Testis (tissue), 2 donors: ENCODE data around the gene TBL1XR1.

Experiments used
- POLR2A ChIP-seq: fragments of 450-650 bp; IDR thresholded peaks from one replicate; pipeline ENCODE4 v1.6.1; 2017; ENCODE audit warnings: antibody characterized with exemption, mild to moderate bottlenecking, moderate library complexity
- TF ChIP-seq, protein P1 (sequence below), 3 experiments: fragments of 450-650 bp in 2 of 3; fragments of 200-600 bp in 1 of 3; sonication (generic) in 1 of 3; IDR thresholded peaks; one replicate each; pipeline ENCODE4 v1.5.1; 2016 to 2019; ENCODE audit warnings: antibody characterized with exemption in 3 of 3, mild to moderate bottlenecking in 2 of 3, moderate library complexity in 1 of 3

DNA sequence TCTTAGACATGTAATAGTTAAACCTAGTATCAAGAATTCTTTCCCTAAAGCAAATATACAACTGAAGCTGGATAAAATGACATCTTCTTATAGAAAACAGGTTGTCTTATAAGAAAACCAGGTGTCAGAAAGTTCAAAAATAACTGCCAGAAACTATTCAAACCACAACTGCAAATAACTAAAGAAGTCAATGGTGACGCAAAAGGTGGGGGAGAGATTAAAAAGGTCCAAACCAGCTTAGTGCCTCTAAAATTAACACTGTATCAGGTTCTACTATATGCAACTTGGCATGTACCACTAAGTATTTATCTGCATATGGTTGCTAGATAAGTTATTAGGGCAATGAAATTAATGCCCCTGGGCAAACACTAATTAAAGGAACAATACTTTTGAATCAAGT is 136.8 kb downstream of the TBL1XR1 start:
- TF ChIP-seq POLR2A: no peak
- TF ChIP-seq, protein P1, sequence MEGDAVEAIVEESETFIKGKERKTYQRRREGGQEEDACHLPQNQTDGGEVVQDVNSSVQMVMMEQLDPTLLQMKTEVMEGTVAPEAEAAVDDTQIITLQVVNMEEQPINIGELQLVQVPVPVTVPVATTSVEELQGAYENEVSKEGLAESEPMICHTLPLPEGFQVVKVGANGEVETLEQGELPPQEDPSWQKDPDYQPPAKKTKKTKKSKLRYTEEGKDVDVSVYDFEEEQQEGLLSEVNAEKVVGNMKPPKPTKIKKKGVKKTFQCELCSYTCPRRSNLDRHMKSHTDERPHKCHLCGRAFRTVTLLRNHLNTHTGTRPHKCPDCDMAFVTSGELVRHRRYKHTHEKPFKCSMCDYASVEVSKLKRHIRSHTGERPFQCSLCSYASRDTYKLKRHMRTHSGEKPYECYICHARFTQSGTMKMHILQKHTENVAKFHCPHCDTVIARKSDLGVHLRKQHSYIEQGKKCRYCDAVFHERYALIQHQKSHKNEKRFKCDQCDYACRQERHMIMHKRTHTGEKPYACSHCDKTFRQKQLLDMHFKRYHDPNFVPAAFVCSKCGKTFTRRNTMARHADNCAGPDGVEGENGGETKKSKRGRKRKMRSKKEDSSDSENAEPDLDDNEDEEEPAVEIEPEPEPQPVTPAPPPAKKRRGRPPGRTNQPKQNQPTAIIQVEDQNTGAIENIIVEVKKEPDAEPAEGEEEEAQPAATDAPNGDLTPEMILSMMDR (IDR thresholded peaks at IDR 0.05): no peak
